Measurements from ENCODE around the gene CHRNA10.

DNA sequence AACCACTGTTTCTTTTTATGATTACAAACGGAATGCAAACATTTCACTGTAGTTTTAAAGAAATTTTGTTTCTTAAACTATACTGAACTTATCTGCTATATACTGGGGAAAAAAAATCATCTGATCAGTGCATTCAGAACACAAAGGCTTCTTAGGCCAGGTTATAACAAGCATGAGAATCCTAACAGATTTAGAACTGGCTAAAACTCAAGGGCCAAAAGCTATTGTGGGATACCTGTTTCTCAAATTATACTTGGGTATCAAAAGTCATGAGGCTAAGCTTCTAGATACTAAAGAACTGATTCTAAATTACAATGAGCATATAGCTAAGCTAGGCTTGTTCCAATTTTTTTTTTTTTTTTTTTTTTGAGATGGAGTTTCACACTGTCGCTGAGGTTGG is 29.7 kb upstream of the CHRNA10 start:
- TF ChIP-seq, protein P1, sequence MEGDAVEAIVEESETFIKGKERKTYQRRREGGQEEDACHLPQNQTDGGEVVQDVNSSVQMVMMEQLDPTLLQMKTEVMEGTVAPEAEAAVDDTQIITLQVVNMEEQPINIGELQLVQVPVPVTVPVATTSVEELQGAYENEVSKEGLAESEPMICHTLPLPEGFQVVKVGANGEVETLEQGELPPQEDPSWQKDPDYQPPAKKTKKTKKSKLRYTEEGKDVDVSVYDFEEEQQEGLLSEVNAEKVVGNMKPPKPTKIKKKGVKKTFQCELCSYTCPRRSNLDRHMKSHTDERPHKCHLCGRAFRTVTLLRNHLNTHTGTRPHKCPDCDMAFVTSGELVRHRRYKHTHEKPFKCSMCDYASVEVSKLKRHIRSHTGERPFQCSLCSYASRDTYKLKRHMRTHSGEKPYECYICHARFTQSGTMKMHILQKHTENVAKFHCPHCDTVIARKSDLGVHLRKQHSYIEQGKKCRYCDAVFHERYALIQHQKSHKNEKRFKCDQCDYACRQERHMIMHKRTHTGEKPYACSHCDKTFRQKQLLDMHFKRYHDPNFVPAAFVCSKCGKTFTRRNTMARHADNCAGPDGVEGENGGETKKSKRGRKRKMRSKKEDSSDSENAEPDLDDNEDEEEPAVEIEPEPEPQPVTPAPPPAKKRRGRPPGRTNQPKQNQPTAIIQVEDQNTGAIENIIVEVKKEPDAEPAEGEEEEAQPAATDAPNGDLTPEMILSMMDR (IDR thresholded peaks at IDR 0.05) = no peak
- no peak for TF ChIP-seq POLR2A (IDR thresholded peaks at IDR 0.05)

Data from thyroid gland (tissue), 4 donors.